GM23338 (cell line): ENCODE results near the gene TRPV5. TPM values are rescaled to one million over a fixed set of nuclear protein-coding genes. Genes with fewer than 3 reads are reported as not detected.

Experiments
- ATAC-seq: fragments of 200-7000 bp; cut with Tn5 transposase; 3 replicates; pipeline ENCODE4 v1.9.1; 2020
- DNase-seq: peaks from one replicate; pipeline ENCODE4 v3.0.0-alpha.2; 2015; ENCODE audit warnings: low spot score
- H2AFZ ChIP-seq: fragments of 200-600 bp; sonication (generic); 2 replicates; pipeline ENCODE4 v1.8.0; 2016; ENCODE audit warnings: antibody characterized with exemption, mild to moderate bottlenecking, moderate library complexity
- H3F3A ChIP-seq: fragments of 200-600 bp; sonication (generic); replicated peaks from 2 replicates; pipeline ENCODE4 v1.8.0; 2017; ENCODE audit warnings: antibody characterized with exemption, mixed run types, low read depth
- H3K27ac ChIP-seq: fragments of 200-600 bp; sonication (generic); 2 replicates; pipeline ENCODE4 v1.6.1; 2016; ENCODE audit warnings: low read depth
- H3K27me3 ChIP-seq: fragments of 200-600 bp; sonication (generic); 2 replicates; pipeline ENCODE4 v1.8.0; 2016; ENCODE audit warnings: mild to moderate bottlenecking, mixed run types, moderate library complexity; ENCODE audit not compliant: insufficient read depth
- H3K36me3 ChIP-seq: fragments of 200-600 bp; sonication (generic); 2 replicates; pipeline ENCODE4 v1.8.0; 2016; ENCODE audit warnings: mild to moderate bottlenecking; ENCODE audit not compliant: insufficient read depth
- H3K4me1 ChIP-seq: fragments of 200-600 bp; sonication (generic); 2 replicates; pipeline ENCODE4 v1.8.0; 2016; ENCODE audit warnings: mild to moderate bottlenecking, moderate library complexity; ENCODE audit not compliant: insufficient read depth
- H3K4me2 ChIP-seq: fragments of 200-600 bp; sonication (generic); 2 replicates; pipeline ENCODE4 v1.7.1; 2017; ENCODE audit warnings: mixed run types
- H3K4me3 ChIP-seq: fragments of 200-600 bp; sonication (generic); 2 replicates; pipeline ENCODE4 v1.6.1; 2016; ENCODE audit warnings: mixed run types
- H3K79me2 ChIP-seq: fragments of 200-600 bp; sonication (generic); replicated peaks from 2 replicates; pipeline ENCODE4 v1.8.0; 2017; ENCODE audit warnings: mild to moderate bottlenecking; ENCODE audit not compliant: insufficient read depth
- H3K9me2 ChIP-seq: fragments of 200-600 bp; sonication (generic); 2 replicates; pipeline ENCODE4 v1.8.0; 2017; ENCODE audit not compliant: insufficient read depth
- H4K20me1 ChIP-seq: fragments of 200-600 bp; sonication (generic); replicated peaks from 2 replicates; pipeline ENCODE4 v1.8.0; 2017; ENCODE audit warnings: mild to moderate bottlenecking; ENCODE audit not compliant: insufficient read depth
- H3K27ac Mint-ChIP-seq: 2 replicates; pipeline ENCODE4 v1.8.0; 2020; ENCODE audit warnings: inconsistent platforms, mild to moderate bottlenecking, moderate library complexity, mixed read lengths
- H3K27me3 Mint-ChIP-seq: 3 replicates; pipeline ENCODE4 v1.8.0; 2022; ENCODE audit warnings: low read depth, mild to moderate bottlenecking, moderate library complexity, mixed read lengths, inconsistent platforms; ENCODE audit not compliant: insufficient read depth, poor library complexity
- H3K36me3 Mint-ChIP-seq: 3 replicates; pipeline ENCODE4 v1.8.0; 2021; ENCODE audit warnings: low read depth, mild to moderate bottlenecking, inconsistent platforms, moderate library complexity, mixed read lengths
- H3K4me1 Mint-ChIP-seq: 3 replicates; pipeline ENCODE4 v1.8.0; 2020; ENCODE audit warnings: mild to moderate bottlenecking, inconsistent platforms, mixed read lengths
- H3K4me3 Mint-ChIP-seq: 3 replicates; pipeline ENCODE4 v1.8.0; 2021; ENCODE audit warnings: moderate library complexity, mild to moderate bottlenecking, inconsistent platforms, mixed read lengths
- H3K9me3 Mint-ChIP-seq: 3 replicates; pipeline ENCODE4 v1.8.0; 2020; ENCODE audit warnings: moderate library complexity, mild to moderate bottlenecking, inconsistent platforms, mixed read lengths
- CREB1 ChIP-seq: fragments of 250-450 bp; sonication (Bioruptor Pico); IDR thresholded peaks from 2 replicates; pipeline ENCODE4 v1.5.0; 2020; ENCODE audit warnings: low read depth, mild to moderate bottlenecking, moderate library complexity
- CTCF ChIP-seq, 2 experiments: fragments of 200-600 bp in 1 of 2; sonication (generic) in 1 of 2; conservative IDR thresholded peaks; 2 replicates each; pipeline versions ENCODE4 v1.5.1 to v1.6.1; 2016 to 2017; ENCODE audit warnings: antibody characterized with exemption in 2 of 2, low read depth in 2 of 2, mild to moderate bottlenecking in 2 of 2, moderate library complexity in 1 of 2
- ETS1 ChIP-seq: IDR thresholded peaks from 2 replicates; pipeline ENCODE4 v1.6.1; 2016; ENCODE audit warnings: antibody characterized with exemption
- EZH2phosphoT487 ChIP-seq: fragments of 200-600 bp; sonication (generic); IDR thresholded peaks from one replicate; pipeline ENCODE4 v1.8.1; 2018; ENCODE audit warnings: antibody characterized with exemption; ENCODE audit not compliant: unreplicated experiment
- JUNB ChIP-seq: IDR thresholded peaks from one replicate; pipeline ENCODE4 v1.6.1; 2016; ENCODE audit warnings: antibody characterized with exemption; ENCODE audit not compliant: unreplicated experiment
- NANOG ChIP-seq: IDR thresholded peaks from 2 replicates; pipeline ENCODE4 v1.6.1; 2016; ENCODE audit warnings: antibody characterized with exemption, borderline replicate concordance
- POLR2AphosphoS5 ChIP-seq: IDR thresholded peaks from 2 replicates; pipeline ENCODE4 v1.6.1; 2016; ENCODE audit warnings: antibody characterized with exemption, low read depth
- STAT1 ChIP-seq: IDR thresholded peaks from one replicate; pipeline ENCODE4 v1.6.1; 2016; ENCODE audit warnings: antibody characterized with exemption; ENCODE audit not compliant: unreplicated experiment
- ZNF114 ChIP-seq: fragments of 250-450 bp; sonication (Bioruptor Pico); IDR thresholded peaks from 2 replicates; pipeline ENCODE4 v1.5.0; 2020; ENCODE audit warnings: mild to moderate bottlenecking, moderate library complexity
- ZNF331 ChIP-seq: fragments of 250-450 bp; sonication (Bioruptor Pico); IDR thresholded peaks from 2 replicates; pipeline ENCODE4 v1.5.0; 2020; ENCODE audit warnings: low read depth, mild to moderate bottlenecking, moderate library complexity
- ZNF462 ChIP-seq: fragments of 250-450 bp; sonication (Bioruptor Pico); IDR thresholded peaks from 2 replicates; pipeline ENCODE4 v1.5.0; 2020; ENCODE audit warnings: mild to moderate bottlenecking, moderate library complexity
- polyA plus RNA-seq: library from polyadenylated mRNA; unstranded; fragments of >200 nt; fragmentation: Nextera tagmentation; extraction: Ambion mirVana; gene quantifications from 2 replicates; pipeline ENCODE4 v1.2.1, GENCODE V29; 2016
- total RNA-seq: library from RNA; depleted of rRNA; stranded (reverse); fragments of >200 nt; shearing (Covaris generic); gene quantifications from 2 replicates; pipeline ENCODE4 v1.2.3, GENCODE V29; 2014

Gene TRPV5
- total and polyA plus RNA-seq, 2 experiments from 2014 or later, result not detected

- H3K4me3 ChIP-seq, result no peak overlapping the region
- no peaks in the 10 kb centered on the region for H3K36me3 ChIP-seq
- no peak overlapping the region for H3K27ac Mint-ChIP-seq
- no peaks in the 10 kb centered on the region for H3K79me2 ChIP-seq
- H3K27me3 ChIP-seq, result no peaks in the 10 kb centered on the region
- H3K36me3 Mint-ChIP-seq, result peaks cover 9% of the 10 kb centered on the region; the same call in 2 of the 3 replicates
- no peaks in the 10 kb centered on the region for H3K9me2 ChIP-seq
- H3K4me1 ChIP-seq, result no peaks in the 10 kb centered on the region
- H3F3A ChIP-seq, result no peaks in the 10 kb centered on the region
- ATAC-seq, result no peak
- no peak overlapping the region for H3K27ac ChIP-seq
- no peak overlapping the region for H3K4me2 ChIP-seq
- DNase-seq, result no peak
- peaks cover 5% of the 10 kb centered on the region; the same call in 1 of the 3 replicates for H3K9me3 Mint-ChIP-seq
- H3K4me3 Mint-ChIP-seq, result no peak overlapping the region
- no peaks in the 10 kb centered on the region for H3K4me1 Mint-ChIP-seq
- H3K27me3 Mint-ChIP-seq, result peaks cover 3% of the 10 kb centered on the region
- H2AFZ ChIP-seq, result no peak overlapping the region
- TF ChIP-seq NANOG, result no peak
- no peak for TF ChIP-seq STAT1
- TF ChIP-seq CTCF (conservative IDR thresholded peaks at IDR 0.05; ENCODE audit: low read depth in 2 of 2), result no peak
- no peak for TF ChIP-seq ZNF462 (CRISPR knock-in tag)
- TF ChIP-seq ZNF114, result no peak
- no peak for TF ChIP-seq JUNB
- no peak for TF ChIP-seq ZNF331 (CRISPR knock-in tag)
- TF ChIP-seq EZH2phosphoT487, result no peak
- no peak for TF ChIP-seq ETS1
- no peak for TF ChIP-seq POLR2AphosphoS5
- no peak for TF ChIP-seq CREB1 (CRISPR knock-in tag)
- no peaks in the 10 kb centered on the region for H4K20me1 ChIP-seq
These were observed 55.2 kb downstream of the TRPV5 start for GRCh38 chr7:142878315-142878714.
